Measurements from ENCODE around the gene EDC4.

Gene EDC4

DNA sequence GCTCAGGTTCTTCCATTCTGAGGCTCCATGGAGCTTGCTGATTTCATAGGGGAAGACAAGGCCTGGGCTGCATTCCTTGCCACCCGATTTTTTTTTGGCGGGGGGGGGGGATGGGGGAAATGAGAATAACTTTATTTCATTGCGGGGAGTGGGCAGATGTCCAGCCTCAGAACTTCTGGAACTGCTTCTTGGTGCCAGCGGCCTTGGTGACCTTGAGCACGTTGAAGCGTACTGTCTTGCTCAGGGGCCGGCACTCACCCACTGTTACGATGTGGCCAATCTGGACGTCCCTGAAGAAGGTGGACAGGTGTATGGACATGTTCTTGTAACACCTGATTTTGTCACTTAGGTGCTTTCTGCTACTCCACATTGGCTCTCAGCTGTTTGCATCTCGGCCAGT lies 17.1 kb upstream of the EDC4 start:
- no peak overlapping the region for H3K4me3 ChIP-seq (ENCODE audit: low read depth, low read length)
- TF ChIP-seq, protein P1, sequence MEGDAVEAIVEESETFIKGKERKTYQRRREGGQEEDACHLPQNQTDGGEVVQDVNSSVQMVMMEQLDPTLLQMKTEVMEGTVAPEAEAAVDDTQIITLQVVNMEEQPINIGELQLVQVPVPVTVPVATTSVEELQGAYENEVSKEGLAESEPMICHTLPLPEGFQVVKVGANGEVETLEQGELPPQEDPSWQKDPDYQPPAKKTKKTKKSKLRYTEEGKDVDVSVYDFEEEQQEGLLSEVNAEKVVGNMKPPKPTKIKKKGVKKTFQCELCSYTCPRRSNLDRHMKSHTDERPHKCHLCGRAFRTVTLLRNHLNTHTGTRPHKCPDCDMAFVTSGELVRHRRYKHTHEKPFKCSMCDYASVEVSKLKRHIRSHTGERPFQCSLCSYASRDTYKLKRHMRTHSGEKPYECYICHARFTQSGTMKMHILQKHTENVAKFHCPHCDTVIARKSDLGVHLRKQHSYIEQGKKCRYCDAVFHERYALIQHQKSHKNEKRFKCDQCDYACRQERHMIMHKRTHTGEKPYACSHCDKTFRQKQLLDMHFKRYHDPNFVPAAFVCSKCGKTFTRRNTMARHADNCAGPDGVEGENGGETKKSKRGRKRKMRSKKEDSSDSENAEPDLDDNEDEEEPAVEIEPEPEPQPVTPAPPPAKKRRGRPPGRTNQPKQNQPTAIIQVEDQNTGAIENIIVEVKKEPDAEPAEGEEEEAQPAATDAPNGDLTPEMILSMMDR (IDR thresholded peaks at IDR 0.05; ENCODE audit: low read depth, low read length) = no peak

DNA sequence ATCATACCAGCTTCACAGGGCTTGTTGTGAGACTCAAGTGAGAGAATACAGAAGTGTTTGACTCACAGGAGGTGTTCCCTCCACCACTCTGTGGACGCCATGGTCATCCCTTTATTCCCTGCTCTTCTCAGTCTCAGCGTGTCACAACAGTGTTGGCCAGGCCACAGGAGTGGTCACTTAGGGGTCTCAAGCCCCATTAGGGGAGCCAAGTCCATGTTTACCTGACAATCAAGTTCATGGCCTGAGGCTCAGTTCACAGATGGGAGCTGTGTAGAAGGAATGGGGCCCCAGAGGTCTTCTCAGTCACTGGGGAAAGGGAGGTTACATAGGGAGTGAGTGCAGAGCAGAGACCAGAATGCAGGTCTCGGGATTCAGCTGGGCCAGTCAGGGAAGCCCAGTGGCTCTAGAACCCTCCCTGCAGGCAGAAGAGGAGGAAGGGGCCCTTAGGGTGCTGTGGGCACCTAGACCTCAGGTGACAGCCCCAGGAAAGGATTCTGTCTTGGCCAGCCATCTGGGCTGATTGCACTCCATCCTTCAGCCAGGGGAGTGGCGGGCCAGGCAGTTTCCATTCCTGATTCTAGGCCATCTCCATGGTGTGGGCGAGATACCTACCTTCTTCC lies 15.8 kb upstream of the EDC4 start:
- H3K4me3 ChIP-seq (ENCODE audit: low read depth, low read length) = no peak overlapping the region
- TF ChIP-seq, protein P1 (IDR thresholded peaks at IDR 0.05; ENCODE audit: low read depth, low read length) = no peak

DNA sequence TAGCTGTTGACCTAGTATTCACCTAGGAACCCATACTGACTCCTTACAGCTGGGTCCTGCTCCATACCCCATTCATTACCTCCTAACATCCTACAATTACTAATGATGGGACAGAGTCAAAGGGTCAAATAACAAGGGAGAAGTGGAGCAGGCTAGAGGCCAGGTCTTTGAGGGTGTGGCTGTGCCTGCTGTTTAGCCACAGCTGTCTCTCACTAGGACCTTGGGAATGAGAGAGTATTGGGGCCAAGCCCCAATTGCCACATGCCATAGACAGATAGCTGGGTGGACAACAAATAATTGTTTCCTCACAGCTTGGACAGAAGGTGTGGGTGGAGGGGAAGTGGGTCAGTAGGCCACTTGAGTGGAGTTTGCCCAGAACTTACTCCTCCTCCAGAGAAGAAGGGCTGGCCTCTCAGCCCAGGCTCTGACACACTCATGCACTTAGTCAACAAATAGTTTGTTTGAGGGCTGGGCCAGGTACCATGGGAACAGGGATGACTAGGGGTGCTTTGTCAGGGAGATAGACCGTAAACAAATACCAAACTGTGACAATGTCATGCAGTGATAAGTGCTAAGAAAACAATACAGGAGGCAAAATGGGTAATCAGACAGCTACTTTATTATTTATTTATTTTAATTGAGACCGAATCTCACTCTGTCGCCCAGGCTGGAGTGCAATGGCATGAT lies 15.2 kb upstream of the EDC4 start:
- TF ChIP-seq, protein P1 (IDR thresholded peaks at IDR 0.05; ENCODE audit: low read depth, low read length) = no peak
- H3K4me3 ChIP-seq (ENCODE audit: low read depth, low read length) = no peak overlapping the region

DNA sequence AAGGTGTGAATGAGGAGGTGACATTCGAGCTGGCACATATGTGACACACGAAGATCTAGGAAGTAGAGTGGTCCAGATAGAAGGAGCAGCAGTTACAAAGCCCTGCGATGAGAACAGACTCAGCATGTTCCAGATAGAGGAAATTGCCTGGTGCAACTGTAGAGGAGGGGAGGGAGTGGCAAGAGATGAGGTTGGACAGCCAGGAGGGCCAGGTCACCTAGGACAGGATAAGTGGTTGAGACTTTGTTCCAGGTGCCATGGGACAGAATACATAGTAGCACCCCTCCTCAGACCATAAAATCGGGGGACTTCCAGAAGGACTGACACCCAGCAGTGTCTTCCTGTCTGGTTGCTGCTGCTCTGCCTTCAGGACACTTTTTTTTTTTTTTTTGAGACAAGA lies 14.4 kb upstream of the EDC4 start:
- no peak overlapping the region for H3K4me3 ChIP-seq (ENCODE audit: low read depth, low read length)

DNA sequence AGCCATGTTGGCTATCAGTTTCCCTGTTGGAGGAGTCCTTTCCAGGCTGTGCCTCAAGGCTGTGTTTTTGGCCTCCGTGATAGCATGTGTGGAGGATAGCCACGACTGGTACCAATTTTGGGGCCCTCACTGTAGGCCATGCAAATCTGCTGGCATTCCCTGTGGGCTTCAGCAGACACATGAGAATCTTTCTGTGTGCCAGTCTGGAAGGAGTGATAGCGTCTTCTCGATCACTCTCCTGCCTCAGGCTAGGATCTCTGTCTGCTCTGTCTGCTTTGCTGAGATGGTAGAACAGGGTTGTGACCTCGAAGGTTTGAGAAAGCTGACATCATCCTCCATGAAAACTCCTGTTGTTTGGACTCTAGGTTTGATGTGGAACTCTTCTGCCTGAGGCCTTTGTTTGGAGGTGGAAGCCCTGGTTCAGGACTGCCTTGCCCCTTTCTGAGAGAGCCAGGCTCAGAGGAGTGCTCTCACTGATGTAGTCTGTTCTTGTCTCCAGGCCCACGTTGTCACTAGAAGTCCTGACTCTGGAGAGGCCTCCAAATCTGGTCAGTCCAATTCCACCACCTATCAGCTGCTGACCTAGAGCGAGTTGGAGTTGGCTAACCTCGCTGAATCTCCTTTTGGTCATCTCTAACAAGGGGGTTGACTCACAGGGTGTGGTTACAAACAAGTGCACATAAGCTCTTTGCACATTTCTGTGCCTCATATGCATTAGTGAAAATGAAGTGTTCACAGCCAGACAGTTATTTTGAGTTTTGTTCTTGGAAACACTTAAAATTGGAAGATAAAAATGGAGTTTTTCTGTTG lies 12.1 kb upstream of the EDC4 start:
- TF ChIP-seq, protein P1 (IDR thresholded peaks at IDR 0.05; ENCODE audit: low read depth, low read length) = no peak
- H3K4me3 ChIP-seq (ENCODE audit: low read depth, low read length) = no peak overlapping the region

More for the DNA sequence above, 14.4 kb upstream of the EDC4 start:
- TF ChIP-seq, protein P1 (IDR thresholded peaks at IDR 0.05; ENCODE audit: low read depth, low read length) = no peak

DNA sequence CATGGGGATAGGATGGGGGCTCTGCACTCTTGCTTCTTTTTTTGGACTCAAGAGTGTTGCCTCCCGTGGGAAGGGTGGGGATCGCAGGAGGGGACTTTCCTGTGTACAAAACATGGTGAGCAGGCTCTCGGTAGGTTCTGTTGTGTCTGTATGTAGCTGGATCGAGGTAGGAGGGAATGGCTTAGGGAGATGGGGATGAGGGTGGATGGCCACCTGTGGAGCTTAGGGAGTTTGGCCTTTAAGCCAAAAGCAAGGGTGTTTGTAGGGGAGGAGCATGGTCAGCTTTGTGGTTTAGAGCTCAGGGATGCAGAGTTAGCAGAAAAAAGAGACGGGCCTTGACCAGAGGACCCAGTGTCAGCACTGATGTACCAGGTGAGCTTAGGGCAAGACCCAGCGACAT lies 11.0 kb upstream of the EDC4 start:
- TF ChIP-seq, protein P1 (IDR thresholded peaks at IDR 0.05; ENCODE audit: low read depth, low read length) = no peak
- H3K4me3 ChIP-seq (ENCODE audit: low read depth, low read length) = no peak overlapping the region

All from WI38 (cell line).